K562 (cell line): Measurements from ENCODE around the gene PLEKHH3. TPM values are rescaled to one million over a fixed set of nuclear protein-coding genes. Genes with fewer than 3 reads are reported as not detected.

ENCODE experiments used
- DLX4 ChIP-seq: fragments of 250-450 bp; sonication (Bioruptor Pico); IDR thresholded peaks from 2 replicates; pipeline ENCODE4 v1.6.1; 2021; ENCODE audit warnings: mild to moderate bottlenecking
- GATAD2A ChIP-seq: fragments of 450-650 bp; IDR thresholded peaks from 2 replicates; pipeline ENCODE4 v1.6.1; 2017
- IRF9 ChIP-seq: fragments of 450-650 bp; IDR thresholded peaks from 2 replicates; pipeline ENCODE4 v1.6.1; 2016; ENCODE audit warnings: missing biosample characterization, missing genetic modification characterization
- NR2C1 ChIP-seq, 2 experiments: fragments of 450-650 bp; IDR thresholded peaks; 2 replicates each; pipeline ENCODE4 v1.6.1; 2017; ENCODE audit warnings: mild to moderate bottlenecking in 2 of 2, antibody characterized with exemption in 1 of 2, inconsistent platforms in 1 of 2, missing compliant biosample characterization in 1 of 2, missing genetic modification characterization in 1 of 2
- NRF1 ChIP-seq, 2 experiments: fragments of 450-650 bp; IDR thresholded peaks in 1 of 2; conservative IDR thresholded peaks in 1 of 2; 2 replicates each; pipeline ENCODE4 v1.6.1; 2014; ENCODE audit warnings: mild to moderate bottlenecking in 2 of 2
- PHF21A ChIP-seq: fragments of 450-650 bp; IDR thresholded peaks from 2 replicates; pipeline ENCODE4 v1.6.1; 2017; ENCODE audit warnings: low read depth, borderline replicate concordance
- PKNOX1 ChIP-seq: fragments of 450-650 bp; IDR thresholded peaks from 2 replicates; pipeline ENCODE4 v1.6.1; 2016
- TAF7 ChIP-seq: fragments of 450-650 bp; IDR thresholded peaks from 2 replicates; pipeline ENCODE4 v1.6.1; 2016; ENCODE audit warnings: missing genetic modification characterization, missing compliant biosample characterization
- TSC22D4 ChIP-seq: fragments of 450-650 bp; IDR thresholded peaks from 2 replicates; pipeline ENCODE4 v1.6.1; 2016; ENCODE audit warnings: missing genetic modification characterization, missing biosample characterization, control low read depth
- USF2 ChIP-seq: sonication (generic); formaldehyde crosslinking; IDR thresholded peaks from 2 replicates; pipeline ENCODE4 v1.5.0; 2020; ENCODE audit warnings: missing genetic modification reagents
- ZBED1 ChIP-seq: IDR thresholded peaks from 2 replicates; pipeline ENCODE4 v1.6.1; 2014
- ZFP91 ChIP-seq: sonication (generic); formaldehyde crosslinking; IDR thresholded peaks from 2 replicates; pipeline ENCODE4 v1.8.0; 2022; ENCODE audit warnings: mild to moderate bottlenecking, missing genetic modification reagents
- ZNF280B ChIP-seq: fragments of 250-450 bp; sonication (Bioruptor Pico); IDR thresholded peaks from 2 replicates; pipeline ENCODE4 v1.5.1; 2021; ENCODE audit warnings: mild to moderate bottlenecking
- ZNF398 ChIP-seq: fragments of 250-450 bp; sonication (Bioruptor Pico); IDR thresholded peaks from 2 replicates; pipeline ENCODE4 v1.8.0; 2021; ENCODE audit warnings: moderate library complexity, mild to moderate bottlenecking, inconsistent platforms
- ZNF699 ChIP-seq: fragments of 250-450 bp; sonication (Bioruptor Pico); IDR thresholded peaks from 2 replicates; pipeline ENCODE4 v1.8.0; 2021; ENCODE audit warnings: mild to moderate bottlenecking, moderate library complexity; ENCODE audit not compliant: insufficient replicate concordance
- ZSCAN32 ChIP-seq: fragments of 450-650 bp; formaldehyde crosslinking; IDR thresholded peaks from 2 replicates; pipeline ENCODE4 v1.4.0; 2020; ENCODE audit warnings: mild to moderate bottlenecking, moderate library complexity
- polyA plus RNA-seq, 8 experiments: library from polyadenylated mRNA; depleted of rRNA in 4 of 8; stranded (reverse) in 5 of 8; unstranded in 3 of 8; fragments of >200 nt; fragmentation: Nextera tagmentation in 2 of 8; fragmentation: Illumina TruSeq in 1 of 8; extraction: Ambion mirVana in 2 of 8; extraction: Trizol in 1 of 8; gene quantifications; 2 replicates each; pipeline versions ENCODE4 v1.2.1 to v1.2.3, GENCODE V29; 2011 to 2014; ENCODE audit warnings: inconsistent platforms in 1 of 8, missing spikeins in 1 of 8
- total RNA-seq, 7 experiments: library from RNA; depleted of rRNA in 6 of 7; stranded (reverse); fragments of >200 nt in 6 of 7; fragmentation: Illumina TruSeq in 2 of 7; extraction: Trizol in 2 of 7; gene quantifications; 2 replicates each; pipeline versions ENCODE4 v1.2.1 to v1.2.3, GENCODE V29; 2011 to 2021; ENCODE audit warnings: low replicate concordance in 1 of 7

Gene PLEKHH3
- total and polyA plus RNA-seq, 9 of the 15 experiments (the other 6 are each of a cell fraction or from before 2014, with no cell fraction given) = 0.58 to 34.5 (median 5.0) TPM

GRCh38 chr17:42679492-42680330, 2.9 kb upstream of the PLEKHH3 start (continued):
- TF ChIP-seq ZFP91 (CRISPR knock-in tag) = peak; percentile 68; the same call in 1 of the 2 replicates
- peak; percentile 60 to 70 for TF ChIP-seq NRF1 (conservative IDR thresholded peaks at IDR 0.05 in 1 of 2, IDR thresholded peaks at IDR 0.05 in 1 of 2)
- no peak for TF ChIP-seq PHF21A
- TF ChIP-seq ZBED1 = no peak
- no peak; the same call in 1 of the 2 replicates for TF ChIP-seq PKNOX1
- no peak for TF ChIP-seq ZSCAN32 (CRISPR knock-in tag)
- TF ChIP-seq TSC22D4 (tag) = no peak
- no peak for TF ChIP-seq IRF9 (tag)
- TF ChIP-seq USF2 (CRISPR knock-in tag) = no peak
- no peak for TF ChIP-seq DLX4 (CRISPR knock-in tag)
- no peak for TF ChIP-seq ZNF280B (CRISPR knock-in tag)
- no peak for TF ChIP-seq TAF7 (tag)
- no peak for TF ChIP-seq ZNF398 (CRISPR knock-in tag)
- TF ChIP-seq ZNF699 (CRISPR knock-in tag) = no peak
- TF ChIP-seq GATAD2A = no peak
- no peak for TF ChIP-seq NR2C1 (IDR thresholded peaks at IDR 0.05)
- no peak for TF ChIP-seq NR2C1 (tag; IDR thresholded peaks at IDR 0.05)
